Neural cell (in vitro differentiated cells): ENCODE data around the gene LRRC4B. TPM values are rescaled to one million over a fixed set of nuclear protein-coding genes. Genes with fewer than 3 reads are reported as not detected.

Experiments
- H2AFZ ChIP-seq: fragments of 200-600, 300-800 bp; sonication (generic), shearing (Covaris generic); 2 replicates; pipeline ENCODE4 v1.6.0; 2014; ENCODE audit warnings: low read depth, mild to moderate bottlenecking, antibody characterized with exemption, low read length, moderate library complexity
- H3F3A ChIP-seq: fragments of 200-600 bp; shearing (Covaris generic); 2 replicates; pipeline ENCODE4 v1.6.1; 2016; ENCODE audit warnings: mild to moderate bottlenecking, moderate library complexity, mixed read lengths, antibody characterized with exemption, low read length; ENCODE audit not compliant: insufficient read depth, poor library complexity, severe bottlenecking
- H3K27ac ChIP-seq: fragments of 200-600, 300-800 bp; sonication (generic), shearing (Covaris generic); 2 replicates; pipeline ENCODE4 v1.5.1; 2014; ENCODE audit warnings: mild to moderate bottlenecking, low read length, moderate library complexity
- H3K27me3 ChIP-seq: fragments of 300-800, 200-600 bp; sonication (generic), shearing (Covaris generic); 2 replicates; pipeline ENCODE4 v1.6.0; 2014; ENCODE audit warnings: mild to moderate bottlenecking, low read depth, low read length, moderate library complexity; ENCODE audit not compliant: insufficient read depth
- H3K36me3 ChIP-seq: fragments of 300-800, 200-600 bp; sonication (generic), shearing (Covaris generic); 2 replicates; pipeline ENCODE4 v1.5.1; 2014; ENCODE audit warnings: mild to moderate bottlenecking, antibody characterized with exemption, low read length, moderate library complexity; ENCODE audit not compliant: insufficient read depth
- H3K4me2 ChIP-seq: fragments of 300-800, 200-600 bp; sonication (generic), shearing (Covaris generic); 2 replicates; pipeline ENCODE4 v1.6.0; 2014; ENCODE audit warnings: mild to moderate bottlenecking, low read length
- H3K4me3 ChIP-seq: fragments of 300-800, 200-600 bp; sonication (generic), shearing (Covaris generic); 2 replicates; pipeline ENCODE4 v1.5.1; 2014; ENCODE audit warnings: mild to moderate bottlenecking, low read length, moderate library complexity
- H3K79me2 ChIP-seq: fragments of 200-600 bp; shearing (Covaris generic); replicated peaks from 2 replicates; pipeline ENCODE4 v1.6.0; 2014; ENCODE audit warnings: mild to moderate bottlenecking, low read length, moderate library complexity; ENCODE audit not compliant: insufficient read depth
- H3K9ac ChIP-seq: fragments of 300-800, 200-600 bp; sonication (generic), shearing (Covaris generic); 2 replicates; pipeline ENCODE4 v1.6.1; 2016; ENCODE audit warnings: mild to moderate bottlenecking, low read length, mixed read lengths
- H3K9me2 ChIP-seq: fragments of 200-600 bp; shearing (Covaris generic); 2 replicates; pipeline ENCODE4 v1.6.1; 2016; ENCODE audit warnings: mild to moderate bottlenecking, low read length, mixed read lengths; ENCODE audit not compliant: insufficient read depth
- H3K9me3 ChIP-seq: fragments of 200-600, 300-800 bp; sonication (generic), shearing (Covaris generic); 2 replicates; pipeline ENCODE4 v1.6.1; 2016; ENCODE audit warnings: mild to moderate bottlenecking, mixed run types, low read length, moderate library complexity, mixed read lengths
- H4K20me1 ChIP-seq: fragments of 200-600 bp; shearing (Covaris generic); 2 replicates; pipeline ENCODE4 v1.6.1; 2016; ENCODE audit warnings: mild to moderate bottlenecking, mixed run types; ENCODE audit not compliant: insufficient read depth
- CTCF ChIP-seq: fragments of 450-650 bp; IDR thresholded peaks from 2 replicates; pipeline ENCODE4 v1.5.1; 2014; ENCODE audit warnings: antibody characterized with exemption, mild to moderate bottlenecking, moderate library complexity; ENCODE audit not compliant: poor library complexity, severe bottlenecking
- EP300 ChIP-seq: fragments of 450-650 bp; conservative IDR thresholded peaks from 2 replicates; pipeline ENCODE4 v1.6.1; 2014; ENCODE audit warnings: antibody characterized with exemption, mild to moderate bottlenecking, moderate library complexity; ENCODE audit not compliant: poor library complexity, severe bottlenecking
- EZH2 ChIP-seq: fragments of 200-600, 300-800 bp; shearing (Covaris generic), sonication (generic); IDR thresholded peaks from 2 replicates; pipeline ENCODE4 v1.6.1; 2014; ENCODE audit warnings: antibody characterized with exemption, low read length, borderline replicate concordance, mild to moderate bottlenecking; ENCODE audit not compliant: insufficient read depth, poor library complexity, severe bottlenecking
- MXI1 ChIP-seq: fragments of 450-650 bp; conservative IDR thresholded peaks from 2 replicates; pipeline ENCODE4 v1.6.1; 2014; ENCODE audit warnings: antibody characterized with exemption, mild to moderate bottlenecking; ENCODE audit not compliant: poor library complexity, severe bottlenecking
- POLR2AphosphoS5 ChIP-seq: IDR thresholded peaks from 2 replicates; pipeline ENCODE4 v1.6.1; 2012
- RAD21 ChIP-seq: fragments of 450-650 bp; conservative IDR thresholded peaks from 2 replicates; pipeline ENCODE4 v1.6.1; 2014; ENCODE audit warnings: antibody characterized with exemption, mild to moderate bottlenecking, moderate library complexity
- REST ChIP-seq: IDR thresholded peaks from 2 replicates; pipeline ENCODE4 v1.6.1; 2012; ENCODE audit warnings: borderline replicate concordance
- SMC3 ChIP-seq: fragments of 450-650 bp; conservative IDR thresholded peaks from 2 replicates; pipeline ENCODE4 v1.6.1; 2014; ENCODE audit warnings: antibody characterized with exemption, mild to moderate bottlenecking, moderate library complexity; ENCODE audit not compliant: poor library complexity
- TAF1 ChIP-seq: IDR thresholded peaks from 2 replicates; pipeline ENCODE4 v1.6.1; 2012; ENCODE audit warnings: low read depth
- polyA plus RNA-seq: library from polyadenylated mRNA; depleted of rRNA; stranded (reverse); fragments of >200 nt; gene quantifications from 2 replicates; pipeline ENCODE4 v1.2.3, GENCODE V29; 2014

Gene LRRC4B
- polyA plus RNA-seq, 1 donor from 2014 or later: 83.1 TPM

GRCh38 chr19:50505856-50506611 lies 62.2 kb downstream of the LRRC4B start:
- Histone ChIP-seq H4K20me1 (no peaks in the 10 kb centered on the region), H3K4me2 (no peak overlapping the region), H3K36me3 (no peaks in the 10 kb centered on the region), H3K27ac (no peak overlapping the region), H3K4me3 (no peak overlapping the region), H3K9me2 (no peaks in the 10 kb centered on the region), H3K79me2 (no peaks in the 10 kb centered on the region), H3K27me3 (no peaks in the 10 kb centered on the region), H3F3A (no peaks in the 10 kb centered on the region), H3K9me3 (no peaks in the 10 kb centered on the region), H3K9ac (no peak overlapping the region), H2AFZ (no peak overlapping the region)
- no peak for TF ChIP-seq CTCF
- TF ChIP-seq EP300: no peak
- TF ChIP-seq POLR2AphosphoS5: no peak
- no peak for TF ChIP-seq TAF1
- TF ChIP-seq EZH2: no peak
- TF ChIP-seq SMC3: no peak
- no peak for TF ChIP-seq MXI1
- TF ChIP-seq REST: no peak

GRCh38 chr19:50501568-50502475 lies 66.4 kb downstream of the LRRC4B start:
- H3K9ac ChIP-seq: no peak overlapping the region
- no peak overlapping the region for H3K27ac ChIP-seq
- no peaks in the 10 kb centered on the region for H3K9me3 ChIP-seq
- TF ChIP-seq EP300 (no peak), MXI1 (no peak), POLR2AphosphoS5 (no peak), TAF1 (no peak), EZH2 (no peak), REST (no peak), RAD21 (no peak)
- no peaks in the 10 kb centered on the region for H4K20me1 ChIP-seq
- no peak overlapping the region for H3K4me3 ChIP-seq
- H3K4me2 ChIP-seq: no peak overlapping the region
- no peaks in the 10 kb centered on the region for H3K27me3 ChIP-seq
- no peaks in the 10 kb centered on the region for H3K36me3 ChIP-seq
- H3F3A ChIP-seq: no peaks in the 10 kb centered on the region
- H2AFZ ChIP-seq: no peak overlapping the region
- H3K79me2 ChIP-seq: no peaks in the 10 kb centered on the region
- no peaks in the 10 kb centered on the region for H3K9me2 ChIP-seq
